GOT3 (cell line): ENCODE results near the gene OAT.
"Not testable (repeated sequence)": the region's sequence is repeated elsewhere in the genome, so short reads cannot be mapped to it uniquely, and the experiment has no call there.

Experiments used
- DNase-seq: peaks from one replicate; lab custom pipeline; 2025; ENCODE audit warnings: mixed read lengths; lab: John Stamatoyannopoulos, UW

The OAT gene

GRCh38 chr10:124447751-124448466, 29.2 kb upstream of the OAT start:
- no peak for DNase-seq

- DNase-seq, result no peak
These were observed 28.4 kb upstream of the OAT start for GRCh38 chr10:124446830-124447750.

GRCh38 chr10:124441694-124442093, 23.0 kb upstream of the OAT start:
- DNase-seq, result not testable (repeated sequence)

- DNase-seq, result no peak
These were observed 17.5 kb upstream of the OAT start for GRCh38 chr10:124436191-124436638.

GRCh38 chr10:124435683-124436082, 17.0 kb upstream of the OAT start:
- DNase-seq, result not testable (repeated sequence)

- no peak for DNase-seq
These were observed 14.7 kb upstream of the OAT start for GRCh38 chr10:124433461-124433860.

GRCh38 chr10:124430077-124430476, 11.4 kb upstream of the OAT start:
- DNase-seq, result no peak

- no peak for DNase-seq
These were observed 10.9 kb upstream of the OAT start for GRCh38 chr10:124429576-124429975.

- no peak for DNase-seq
These were observed 9.6 kb upstream of the OAT start for GRCh38 chr10:124428207-124428777.

GRCh38 chr10:124425227-124425962, 6.7 kb upstream of the OAT start:
- no peak for DNase-seq

GRCh38 chr10:124423813-124424212, 5.1 kb upstream of the OAT start:
- DNase-seq, result no peak

- no peak for DNase-seq
These were observed 4.0 kb upstream of the OAT start for GRCh38 chr10:124422742-124423141.

GRCh38 chr10:124420254-124420653, 1.5 kb upstream of the OAT start:
- no peak for DNase-seq

GRCh38 chr10:124419635-124420034, 912 bp upstream of the OAT start:
- no peak for DNase-seq

GRCh38 chr10:124417895-124418725, 613 bp downstream of the OAT start:
- peak; percentile 24 for DNase-seq

- DNase-seq, result no peak
These were observed 2.0 kb downstream of the OAT start for GRCh38 chr10:124416733-124417132.

- DNase-seq, result no peak
These were observed 3.5 kb downstream of the OAT start for GRCh38 chr10:124415210-124415609.

- DNase-seq, result no peak
These were observed 4.6 kb downstream of the OAT start for GRCh38 chr10:124414076-124414475.

- DNase-seq, result no peak
These were observed 9.0 kb downstream of the OAT start for GRCh38 chr10:124409696-124410095.

- no peak for DNase-seq
These were observed 10.4 kb downstream of the OAT start for GRCh38 chr10:124408357-124408756.

GRCh38 chr10:124407456-124407855, 11.3 kb downstream of the OAT start:
- no peak for DNase-seq
